Measurements from ENCODE around the gene PRR5L.

GRCh38 chr11:36371590-36371989 lies 75.5 kb downstream of the PRR5L start:
- no peak for TF ChIP-seq CTCF (IDR thresholded peaks at IDR 0.05)
- no peak for TF ChIP-seq POLR2A (IDR thresholded peaks at IDR 0.05)
- TF ChIP-seq EP300 (IDR thresholded peaks at IDR 0.05) = no peak

All from sigmoid colon (tissue), 4 donors.